Limb (tissue), 2 donors: ENCODE measurements around the gene SGCE.

Experiments
- DNase-seq, 2 donors: peaks; one replicate each; pipeline ENCODE4 v3.0.0-alpha.2; 2016; ENCODE audit errors: extremely low spot score in 2 of 2

Gene SGCE

GRCh38 chr7:94658826-94659225 is 2.9 kb upstream of the SGCE start:
- DNase-seq, result no peak

- peak; percentile 89 to 92 for DNase-seq
These were observed 2.1 kb upstream of the SGCE start for GRCh38 chr7:94657771-94658693.

- DNase-seq, result peak in 1 of 2 donors; percentile 58
These were observed 1.2 kb upstream of the SGCE start for GRCh38 chr7:94656925-94657731.

- no peak for DNase-seq
These were observed 658 bp upstream of the SGCE start for GRCh38 chr7:94656658-94656924.

- peak; percentile 78 to 85 for DNase-seq
These were observed 646 bp downstream of the SGCE start for GRCh38 chr7:94655126-94655847.

GRCh38 chr7:94654783-94655125 is 1.2 kb downstream of the SGCE start:
- no peak for DNase-seq

- DNase-seq, result no peak
These were observed 5.5 kb downstream of the SGCE start for GRCh38 chr7:94650147-94651051.

- no peak for DNase-seq
These were observed 6.5 kb downstream of the SGCE start for GRCh38 chr7:94649450-94649849.

- DNase-seq, result no peak
These were observed 7.2 kb downstream of the SGCE start for GRCh38 chr7:94648731-94649130.

GRCh38 chr7:94647295-94647694 is 8.6 kb downstream of the SGCE start:
- DNase-seq, result no peak

GRCh38 chr7:94643771-94644545 is 12.0 kb downstream of the SGCE start:
- no peak for DNase-seq

GRCh38 chr7:94642838-94643653 is 12.9 kb downstream of the SGCE start:
- DNase-seq, result no peak

GRCh38 chr7:94639384-94639783 is 16.5 kb downstream of the SGCE start:
- DNase-seq, result no peak

- no peak for DNase-seq
These were observed 20.2 kb downstream of the SGCE start for GRCh38 chr7:94635687-94636086.

GRCh38 chr7:94634502-94634901 is 21.4 kb downstream of the SGCE start:
- no peak for DNase-seq

- no peak for DNase-seq
These were observed 22.2 kb downstream of the SGCE start for GRCh38 chr7:94633687-94634086.

- no peak for DNase-seq
These were observed 23.0 kb downstream of the SGCE start for GRCh38 chr7:94633014-94633341.

- DNase-seq, result no peak
These were observed 23.5 kb downstream of the SGCE start for GRCh38 chr7:94632338-94633013.

- no peak for DNase-seq
These were observed 25.1 kb downstream of the SGCE start for GRCh38 chr7:94630855-94631254.
